Measurements from ENCODE around the gene UBASH3B.

UBASH3B gene

DNA sequence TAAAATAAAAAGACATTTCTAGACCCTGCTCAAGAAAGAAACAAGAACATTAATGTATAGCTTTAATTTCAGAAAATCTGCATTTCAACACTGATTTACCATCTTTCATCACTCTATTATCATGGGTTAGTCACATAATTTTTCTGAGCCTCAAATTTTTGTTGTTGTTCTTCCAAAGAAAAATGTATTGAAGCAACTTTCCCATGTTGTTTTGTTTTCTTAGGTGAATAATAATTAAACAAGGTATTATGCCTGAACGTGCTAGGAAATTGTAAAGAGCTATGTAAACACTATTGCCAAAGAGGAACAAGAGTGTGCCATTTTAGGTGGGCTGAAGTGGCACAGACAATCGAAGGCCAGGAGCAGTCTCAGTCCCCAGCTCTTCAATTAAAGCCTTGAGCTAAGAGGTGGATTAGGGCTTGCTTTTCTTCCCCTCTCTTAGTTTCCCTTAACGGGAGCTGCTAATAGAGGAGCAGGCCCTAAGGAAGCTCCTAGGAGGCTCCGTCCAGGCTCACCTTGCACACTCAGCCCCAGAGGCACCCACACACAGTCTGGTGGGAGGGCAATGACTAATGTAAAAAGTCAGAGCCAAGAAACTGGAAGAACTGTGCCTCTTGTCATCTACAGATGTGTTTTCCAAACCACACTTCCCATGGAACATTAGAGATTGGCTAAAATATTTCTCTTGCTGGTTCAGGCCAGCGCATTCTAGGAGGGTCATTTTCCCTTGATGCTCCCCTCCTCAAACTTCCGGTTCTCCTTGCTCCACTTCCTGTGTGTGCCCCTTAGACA, 8.8 kb upstream of the UBASH3B start:
- in situ Hi-C loops (cut with MboI; ENCODE audit: low sequenced_read_pairs) = loop anchor here (25.0 kb wide), 1 partner anchor 366 kb away; no protein-coding TSS in a partner anchor

DNA sequence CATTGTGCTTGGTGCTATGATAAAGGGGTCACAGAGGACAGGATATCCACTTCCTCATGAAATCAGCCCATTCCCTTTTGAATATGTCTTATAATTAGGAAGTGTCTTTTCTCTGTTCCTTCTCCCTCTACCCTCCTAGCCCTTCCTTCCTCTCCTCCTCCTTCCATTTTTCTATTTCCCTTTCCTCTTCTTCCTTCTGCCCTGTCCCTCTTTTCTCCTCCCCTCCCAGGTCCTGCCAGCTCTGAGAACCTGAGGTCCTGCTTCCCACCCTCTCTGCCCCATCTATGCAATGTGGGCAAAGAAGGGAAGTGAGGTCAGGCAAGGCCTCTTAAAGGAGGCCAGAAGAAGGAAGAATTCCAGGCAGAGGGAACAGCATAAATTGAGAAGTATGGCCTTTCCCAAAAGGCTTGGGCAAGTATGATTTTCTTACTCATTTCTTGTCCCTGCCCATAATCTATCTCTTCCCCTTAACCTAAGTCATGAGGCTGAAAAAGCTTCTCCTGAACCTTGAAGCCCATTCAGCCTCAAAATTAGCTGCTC, 7.7 kb upstream of the UBASH3B start:
- in situ Hi-C loops (cut with MboI; ENCODE audit: low sequenced_read_pairs) = loop anchor here (25.0 kb wide), 1 partner anchor 364 kb away; no protein-coding TSS in a partner anchor

DNA sequence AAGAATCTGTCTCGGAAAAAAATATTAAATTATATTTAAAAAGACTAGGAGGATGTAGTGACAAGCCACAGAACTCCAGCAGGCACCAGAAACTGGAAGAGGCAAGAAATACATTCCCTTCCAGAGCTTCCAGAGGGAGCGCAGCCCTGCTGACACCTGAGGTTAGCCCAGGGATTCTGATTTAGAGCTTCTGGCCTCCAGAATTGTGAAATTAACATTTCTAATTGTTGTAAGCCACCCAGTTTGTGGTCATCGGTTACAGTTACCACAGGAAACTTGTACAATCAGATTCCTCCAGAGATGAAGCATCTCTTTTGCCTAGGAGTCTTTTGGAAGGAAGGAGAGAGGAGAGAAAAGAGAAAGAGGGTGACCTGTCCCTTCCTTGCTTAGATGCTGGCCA, 6.4 kb upstream of the UBASH3B start:
- in situ Hi-C loops (cut with MboI; ENCODE audit: low sequenced_read_pairs) = loop anchor here (25.0 kb wide), 1 partner anchor 363 kb away; no protein-coding TSS in a partner anchor

DNA sequence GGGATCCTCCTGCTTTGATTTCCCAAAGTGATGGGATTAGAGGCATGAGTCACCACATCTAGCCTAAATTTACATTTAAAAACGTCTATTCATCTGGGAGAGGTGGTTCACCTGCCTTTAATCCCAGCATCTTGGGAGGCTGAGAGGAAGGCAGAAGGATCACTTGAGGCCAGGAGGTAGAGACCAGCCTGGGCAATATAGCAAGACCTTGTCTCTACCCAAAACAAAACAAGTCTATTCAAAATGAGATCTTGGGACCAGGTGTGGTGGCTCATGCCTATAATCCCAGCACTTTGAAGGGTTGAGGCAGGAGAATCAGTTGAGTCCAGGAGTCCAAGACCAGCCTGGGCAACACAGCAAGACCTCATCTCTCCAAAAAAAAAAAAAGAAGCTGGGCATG, 4.9 kb upstream of the UBASH3B start:
- in situ Hi-C loops (cut with MboI; ENCODE audit: low sequenced_read_pairs) = no loop called here

DNA sequence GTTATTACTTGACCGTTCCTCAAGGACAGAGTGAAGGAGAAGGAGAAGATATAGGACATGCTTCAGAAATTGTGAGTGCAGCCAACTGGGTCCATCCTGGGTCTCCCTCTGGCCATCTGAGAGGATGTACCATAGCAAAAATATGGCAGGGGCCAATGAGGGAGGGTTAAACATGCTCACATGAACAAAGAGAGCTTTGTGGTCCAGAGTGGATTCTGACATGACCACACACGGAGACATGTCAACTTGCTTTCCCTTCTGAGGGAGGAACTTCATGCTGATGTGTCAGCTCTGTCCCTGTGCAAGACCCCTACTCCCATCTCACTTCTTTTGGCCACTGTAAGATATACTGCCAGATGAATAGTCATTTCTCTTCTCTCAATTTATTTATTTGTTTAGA, 3.0 kb upstream of the UBASH3B start:
- in situ Hi-C loops (cut with MboI; ENCODE audit: low sequenced_read_pairs) = no loop called here

DNA sequence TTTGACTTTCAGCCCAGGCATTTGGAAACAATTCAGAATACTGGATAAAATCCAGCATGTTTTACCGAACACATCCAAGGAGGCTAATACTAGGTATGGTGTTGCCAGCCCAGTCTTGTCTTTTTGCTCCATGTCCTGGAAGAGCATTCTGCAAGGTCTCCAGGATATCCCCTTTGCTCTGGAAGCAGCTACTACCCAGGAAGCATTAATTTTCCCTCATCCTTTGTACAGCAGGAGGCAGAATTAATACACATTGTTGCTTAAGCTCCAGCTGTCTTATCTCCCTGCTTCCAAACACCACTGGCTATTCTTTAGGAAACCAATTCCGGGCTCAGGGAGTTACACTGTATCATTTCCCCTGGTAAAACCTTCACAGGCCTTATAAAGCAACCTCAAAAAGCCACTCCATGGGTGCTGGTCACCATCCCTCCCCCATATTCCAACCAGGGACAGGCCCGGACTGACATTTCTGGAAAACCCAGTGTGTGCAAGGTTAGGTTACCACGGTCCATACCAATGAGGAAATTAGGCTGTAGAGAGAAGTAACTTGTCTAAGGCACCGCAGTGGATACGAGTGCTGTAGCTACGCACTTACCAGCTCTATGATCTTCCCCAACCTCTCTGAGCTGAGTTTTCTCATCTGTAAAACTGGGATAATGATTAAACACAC, 1.5 kb upstream of the UBASH3B start:
- in situ Hi-C loops (cut with MboI; ENCODE audit: low sequenced_read_pairs) = no loop called here

DNA sequence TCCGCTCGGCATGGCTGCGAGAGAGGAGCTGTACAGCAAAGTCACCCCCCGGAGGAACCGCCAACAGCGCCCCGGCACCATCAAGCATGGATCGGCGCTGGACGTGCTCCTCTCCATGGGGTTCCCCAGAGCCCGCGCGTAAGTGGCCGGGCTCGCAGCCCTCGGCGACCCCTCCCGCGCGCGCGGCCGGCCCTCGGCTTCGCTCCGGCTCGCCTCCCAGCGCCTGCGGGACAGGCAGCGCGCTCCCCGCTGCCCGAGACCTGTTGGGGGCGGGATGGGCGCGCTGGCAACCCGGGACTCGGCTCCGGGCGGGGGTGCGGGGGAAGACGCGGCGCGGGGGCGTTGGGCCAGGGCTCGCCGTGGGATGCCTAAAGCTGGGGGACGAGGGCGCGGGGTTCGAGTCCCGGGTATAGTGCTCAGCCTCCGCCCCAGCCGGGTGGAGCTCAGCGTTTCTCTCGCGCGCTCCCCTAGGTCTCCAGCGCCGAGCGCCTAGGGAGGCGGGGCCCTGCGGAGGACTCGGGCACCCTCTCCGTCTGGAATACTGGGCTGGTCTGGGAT, 630 bp downstream of the UBASH3B start:
- in situ Hi-C loops (cut with MboI; ENCODE audit: low sequenced_read_pairs) = no loop called here

DNA sequence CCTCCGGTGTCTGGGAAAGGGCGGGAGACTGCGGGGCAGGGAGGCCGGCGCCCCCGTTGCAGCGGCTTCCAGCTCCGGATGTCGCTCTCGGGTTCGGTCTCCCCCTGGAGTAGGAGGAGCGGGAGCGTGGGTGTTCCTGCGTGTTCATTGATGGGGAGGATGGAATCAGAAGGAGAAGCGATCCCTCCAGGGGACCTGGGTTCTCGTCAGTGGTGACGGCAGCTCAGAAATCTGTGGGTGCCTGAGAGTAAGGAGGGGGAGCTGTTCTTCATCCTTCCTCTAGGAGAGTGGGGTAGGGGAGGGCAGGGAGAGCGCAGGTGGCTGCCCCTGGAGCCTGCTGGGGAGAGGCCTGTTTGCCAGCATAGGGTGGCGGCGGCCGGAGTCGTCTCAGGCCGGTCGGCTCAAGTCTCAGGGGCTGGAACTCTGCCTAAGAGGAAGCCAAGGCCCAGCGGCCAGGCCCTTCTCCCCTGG, 1.1 kb downstream of the UBASH3B start:
- in situ Hi-C loops (cut with MboI; ENCODE audit: low sequenced_read_pairs) = no loop called here

DNA sequence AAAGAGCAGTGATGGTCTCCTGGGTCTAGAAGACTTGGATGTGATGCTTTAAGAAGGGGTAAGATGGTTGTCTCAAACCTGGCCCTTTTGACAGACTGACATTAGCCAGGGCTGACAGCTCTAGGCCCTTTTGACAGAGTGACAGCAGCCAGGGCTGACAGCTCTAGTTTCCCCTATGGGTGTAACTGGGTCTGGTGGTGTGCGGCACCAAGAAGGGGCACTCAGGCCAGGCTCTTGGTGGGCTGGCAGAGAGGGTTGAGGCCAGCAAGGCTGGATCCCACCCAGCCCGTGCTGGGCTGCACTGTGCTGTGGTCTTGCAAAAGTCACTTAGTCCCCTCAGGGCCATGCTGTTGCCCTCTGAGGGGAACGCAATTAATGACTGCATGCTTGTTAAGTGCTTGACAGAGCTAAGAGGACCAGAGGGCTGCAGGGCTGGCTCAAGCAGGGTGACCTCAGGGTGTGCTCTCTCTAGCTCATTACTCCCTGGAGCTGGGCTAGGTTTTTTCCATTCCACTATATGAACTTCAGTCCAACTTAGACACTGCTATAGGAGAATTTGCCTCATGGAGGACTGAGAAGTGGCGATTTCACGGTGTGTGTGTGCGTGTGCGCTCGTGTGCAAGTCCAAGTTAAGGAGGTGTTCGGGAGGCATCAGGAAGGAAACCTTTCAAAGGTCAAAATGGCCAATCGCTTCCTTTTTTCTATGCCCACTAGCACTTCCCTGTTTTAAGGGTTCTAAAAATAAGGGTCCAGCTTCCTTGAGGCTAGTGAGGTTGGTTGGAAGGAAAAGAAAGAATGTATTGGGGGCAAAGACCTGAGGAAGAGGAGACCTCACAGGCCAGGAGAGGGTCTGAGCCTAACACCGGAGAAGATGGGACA, 4.4 kb downstream of the UBASH3B start:
- in situ Hi-C loops (cut with MboI; ENCODE audit: low sequenced_read_pairs) = no loop called here

DNA sequence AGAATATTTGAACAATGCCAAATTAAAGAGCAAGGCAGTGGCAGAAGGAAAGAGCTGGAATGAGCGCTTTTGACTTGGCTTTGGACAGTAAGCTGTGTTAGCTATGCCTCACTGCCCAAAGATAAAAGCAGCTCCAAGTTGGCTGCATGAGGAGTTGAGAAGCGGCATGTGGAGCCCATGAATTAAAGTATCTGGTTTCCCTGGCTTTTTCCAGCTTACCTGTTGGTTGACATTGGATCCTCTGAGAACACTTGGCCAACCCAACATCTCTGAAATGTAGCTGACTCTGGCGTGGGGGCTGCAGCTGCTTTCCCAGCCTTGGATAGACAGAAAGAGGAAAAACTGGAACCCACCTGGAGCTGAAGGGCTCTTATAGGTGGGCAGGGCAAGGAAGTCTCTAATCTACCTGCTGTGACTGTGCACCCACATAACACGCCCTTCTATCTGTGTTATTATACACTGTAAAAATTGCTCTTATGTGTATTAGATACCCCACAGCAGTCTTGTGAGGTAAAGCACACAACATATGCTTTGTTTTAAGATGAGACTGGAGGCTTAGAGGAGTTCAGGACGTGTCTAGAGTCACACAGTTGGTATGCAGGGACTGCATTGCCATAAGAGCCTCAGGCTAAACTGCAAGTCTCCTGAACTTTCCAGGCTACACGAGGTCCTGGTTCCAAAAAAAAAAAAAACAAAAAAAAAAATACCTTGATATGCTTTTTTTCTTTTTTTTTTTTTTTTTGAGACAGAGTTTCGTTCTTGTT, 5.8 kb downstream of the UBASH3B start:
- in situ Hi-C loops (cut with MboI; ENCODE audit: low sequenced_read_pairs) = no loop called here

DNA sequence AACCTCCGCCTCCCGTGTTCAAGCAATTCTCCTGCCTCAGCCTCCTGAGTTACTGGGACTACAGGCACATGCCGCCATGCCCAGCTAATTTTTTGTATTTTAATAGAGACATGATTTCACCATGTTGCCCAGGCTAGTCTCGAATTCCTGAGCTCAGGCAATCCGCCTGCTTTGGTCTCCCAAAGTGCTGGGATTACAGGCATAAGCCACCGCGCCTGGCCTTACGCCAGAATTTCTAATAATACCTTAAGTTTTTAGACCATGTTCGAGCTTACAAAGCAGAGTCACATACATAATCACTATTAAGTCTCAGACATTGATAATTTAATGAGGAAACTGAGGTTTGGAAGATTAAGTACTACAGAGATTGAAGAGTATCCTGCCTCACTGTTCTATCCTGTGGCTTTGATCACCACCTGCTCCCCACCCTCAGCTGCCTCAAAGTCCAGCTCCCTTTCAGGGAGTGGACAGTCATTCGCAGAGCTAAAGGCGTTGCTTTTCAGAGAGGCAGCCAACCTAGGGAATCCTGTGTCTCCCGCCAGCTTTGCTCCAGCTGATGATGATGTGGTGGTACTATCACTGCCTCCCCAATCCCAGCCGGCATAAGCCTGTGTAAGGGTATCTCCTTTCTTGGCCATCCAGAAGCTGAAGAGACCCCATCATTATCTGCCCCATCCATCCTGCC, 7.7 kb downstream of the UBASH3B start:
- in situ Hi-C loops (cut with MboI; ENCODE audit: low sequenced_read_pairs) = no loop called here

DNA sequence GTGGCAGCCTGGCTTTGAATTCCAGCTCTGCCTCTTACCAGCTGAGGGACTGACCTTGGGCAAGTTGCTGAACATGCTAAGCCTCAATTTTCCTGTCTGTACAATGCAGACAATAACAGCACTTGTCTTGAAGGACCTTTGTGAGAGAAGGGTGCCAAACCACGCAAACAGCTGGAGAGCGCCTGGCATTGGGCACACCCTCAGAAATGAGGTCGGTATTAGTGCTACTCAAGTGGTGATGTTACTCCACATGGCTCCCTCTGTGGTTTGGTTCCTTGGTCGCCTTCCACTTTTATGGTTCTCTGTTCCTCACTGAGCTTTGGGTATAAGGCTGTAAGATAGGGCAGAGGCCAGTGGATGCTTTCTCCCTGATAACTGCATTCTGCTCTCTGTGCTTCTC, 8.2 kb downstream of the UBASH3B start:
- in situ Hi-C loops (cut with MboI; ENCODE audit: low sequenced_read_pairs) = no loop called here

DNA sequence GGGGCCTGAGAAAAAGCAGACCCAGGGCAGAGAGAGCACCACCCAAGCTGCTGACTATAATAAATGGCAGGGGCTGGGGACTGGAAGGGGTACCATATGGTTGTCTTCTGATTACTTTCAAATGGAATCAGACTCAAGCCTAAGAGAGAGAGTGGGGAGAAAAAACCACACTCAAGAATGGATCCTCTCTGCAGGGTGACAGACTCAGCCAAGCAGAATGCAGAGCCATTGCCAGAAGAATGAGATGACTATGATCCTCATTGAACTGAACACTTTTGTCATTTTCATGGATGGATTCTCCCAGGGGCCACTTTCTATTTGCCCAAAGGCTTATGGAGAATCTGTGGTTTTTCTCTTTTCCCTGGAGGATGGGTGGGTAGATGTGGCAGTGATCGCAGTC, 8.7 kb downstream of the UBASH3B start:
- in situ Hi-C loops (cut with MboI; ENCODE audit: low sequenced_read_pairs) = no loop called here

DNA sequence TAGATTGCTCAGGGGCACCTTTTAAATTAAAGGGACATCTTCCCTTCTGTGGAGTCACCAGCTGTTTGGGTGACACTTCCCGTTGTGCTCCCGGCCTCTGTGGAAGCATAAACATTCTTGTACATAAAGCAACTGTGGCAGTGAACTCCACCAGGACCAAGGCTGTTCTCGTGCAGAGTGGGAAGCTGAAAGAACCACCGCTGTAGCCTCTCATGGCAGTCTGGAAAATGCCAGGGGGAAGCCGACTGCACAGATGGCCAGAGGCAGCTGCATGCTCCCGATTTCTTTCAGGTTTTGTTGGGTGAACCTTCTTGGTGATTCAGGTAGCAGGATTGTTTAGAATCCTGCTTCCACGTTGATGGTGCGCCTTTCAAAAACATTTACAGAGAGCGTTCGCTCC, 10.3 kb downstream of the UBASH3B start:
- in situ Hi-C loops (cut with MboI; ENCODE audit: low sequenced_read_pairs) = no loop called here

DNA sequence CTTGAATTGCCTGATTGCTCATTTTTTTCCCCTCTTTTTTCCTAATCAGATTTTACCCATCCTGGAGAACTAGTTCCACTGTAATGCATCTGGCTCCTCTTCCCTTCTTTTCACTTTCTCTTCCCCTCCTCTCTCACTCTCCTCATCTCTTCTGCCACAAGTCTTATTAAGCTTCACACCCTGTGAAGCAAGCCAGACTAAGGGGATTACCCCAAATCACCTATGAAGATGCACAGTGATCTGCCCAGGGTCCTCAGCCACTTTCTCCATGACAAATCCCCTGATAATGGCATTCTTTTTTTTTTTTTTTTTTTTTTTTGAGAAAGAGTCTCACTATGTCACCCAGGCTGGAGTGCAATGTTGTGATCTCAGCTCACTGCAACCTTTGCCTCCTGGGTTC, 11.2 kb downstream of the UBASH3B start:
- in situ Hi-C loops (cut with MboI; ENCODE audit: low sequenced_read_pairs) = no loop called here

DNA sequence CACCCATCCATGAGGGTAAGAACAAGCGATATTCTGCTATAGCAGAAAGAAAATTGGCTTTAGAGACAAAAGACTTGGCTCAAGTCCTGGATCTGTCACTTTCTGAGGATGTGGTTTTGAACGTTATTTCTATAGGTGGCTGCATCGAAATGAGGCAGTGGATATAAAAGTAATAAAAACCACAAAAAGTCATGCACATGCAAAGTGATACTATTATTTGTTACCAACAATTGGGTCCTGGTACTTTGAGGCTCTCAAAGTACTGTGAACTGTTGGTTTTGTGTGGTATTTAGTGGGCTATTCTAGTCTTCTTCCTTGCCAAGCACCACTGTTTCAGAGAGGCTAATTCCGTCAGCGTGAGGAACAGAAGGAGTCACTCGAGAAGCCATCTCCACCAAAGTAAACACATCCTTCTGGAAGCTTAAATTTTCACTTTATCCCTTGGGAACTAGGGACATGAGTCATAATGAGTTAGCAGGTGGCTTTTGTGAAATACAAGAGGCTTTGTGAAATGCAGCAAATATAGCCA, 13.1 kb downstream of the UBASH3B start:
- in situ Hi-C loops (cut with MboI; ENCODE audit: low sequenced_read_pairs) = no loop called here

DNA sequence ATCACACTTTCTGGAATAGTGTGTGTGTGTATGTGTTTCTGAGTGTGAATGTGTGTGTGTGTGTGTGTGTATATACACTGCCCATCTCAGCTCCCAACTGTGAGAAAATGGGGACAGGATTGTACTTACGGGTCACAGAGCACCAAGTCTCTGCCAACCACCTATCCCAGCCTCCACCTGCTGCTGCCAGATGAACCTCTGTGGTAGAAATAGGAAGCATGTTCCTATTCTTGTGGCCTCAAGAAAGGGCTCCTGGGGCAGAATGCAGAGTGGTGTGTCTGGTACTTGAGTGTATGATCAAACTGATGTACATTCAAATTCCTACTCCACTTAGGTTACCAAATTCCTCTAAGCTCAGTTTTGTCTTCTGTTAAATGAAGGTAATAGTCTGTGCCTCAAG, 14.6 kb downstream of the UBASH3B start:
- in situ Hi-C loops (cut with MboI; ENCODE audit: low sequenced_read_pairs) = no loop called here

DNA sequence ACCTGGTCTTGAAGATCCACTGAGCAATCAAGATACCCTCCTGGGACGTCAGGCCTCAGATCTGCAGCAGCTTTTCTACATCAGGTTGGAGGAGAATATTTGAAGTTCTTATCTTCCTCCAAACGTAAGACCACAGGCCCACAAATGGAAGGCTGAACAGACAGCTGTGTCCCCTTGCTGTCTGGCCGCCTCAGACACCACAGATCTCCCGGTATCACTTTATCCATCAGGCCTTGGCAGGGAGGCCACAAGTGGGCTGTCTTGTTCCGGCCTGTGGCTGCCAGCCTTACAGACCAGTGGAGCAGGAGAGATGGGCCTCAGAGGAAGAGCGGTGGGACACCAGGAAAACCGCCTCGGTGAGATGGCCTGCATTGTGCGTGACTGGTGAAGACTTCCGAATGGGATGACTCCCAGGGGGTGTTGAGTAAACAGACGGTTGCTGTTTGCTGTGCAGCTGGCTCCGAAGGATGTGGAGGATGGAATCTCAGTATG, 15.9 kb downstream of the UBASH3B start:
- in situ Hi-C loops (cut with MboI; ENCODE audit: low sequenced_read_pairs) = no loop called here

DNA sequence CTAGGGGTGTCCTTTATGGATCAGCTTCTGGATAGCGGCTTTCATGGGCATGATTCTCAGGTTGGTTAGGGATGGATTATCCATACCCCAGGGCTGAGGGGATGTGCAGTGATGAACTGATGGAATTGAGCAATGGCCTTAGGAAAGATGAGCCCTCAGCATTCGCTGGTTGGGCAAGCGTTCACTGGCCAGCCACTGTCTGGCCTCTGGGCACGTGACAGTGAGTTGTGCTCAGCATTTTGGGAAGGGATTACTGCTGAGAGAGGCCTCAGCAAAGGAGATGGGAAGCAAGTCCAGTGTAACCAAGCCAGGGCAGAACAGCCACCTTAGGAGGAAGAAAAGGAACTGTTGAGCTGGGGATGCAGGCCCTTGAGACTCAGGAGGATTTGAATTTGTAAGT, 17.4 kb downstream of the UBASH3B start:
- in situ Hi-C loops (cut with MboI; ENCODE audit: low sequenced_read_pairs) = no loop called here
